HG03025 (cell line): ENCODE data around the gene SPTBN4.
A peak's percentile ranks its signal among the peaks of the same experiment; 100 is the strongest.
"Not testable (repeated sequence)": the region's sequence is repeated elsewhere in the genome, so short reads cannot be mapped to it uniquely, and the experiment has no call there.

Experiments used
- ATAC-seq: cut with Tn5 transposase; IDR thresholded peaks from one replicate; pipeline ENCODE4 v1.9.1; 2021; ENCODE audit warnings: mild to moderate bottlenecking, moderate library complexity; ENCODE audit not compliant: unreplicated experiment, low FRiP score

SPTBN4 gene

GRCh38 chr19:40463587-40464037, 3.2 kb upstream of the SPTBN4 start:
- ATAC-seq, result not testable (repeated sequence)

GRCh38 chr19:40464059-40465024, 2.5 kb upstream of the SPTBN4 start:
- no peak for ATAC-seq

GRCh38 chr19:40465025-40465556, 1.7 kb upstream of the SPTBN4 start:
- no peak for ATAC-seq

- peak; percentile 77 for ATAC-seq
These were observed 1.1 kb upstream of the SPTBN4 start, which contains the start of gene BLVRB for GRCh38 chr19:40465557-40466218. Gene BLVRB (minus strand): TSS chr19:40465745. CDS start chr19:40465688, 57 bp downstream.

- ATAC-seq, result peak; percentile 24
These were observed 399 bp upstream of the SPTBN4 start for GRCh38 chr19:40466219-40466984.

GRCh38 chr19:40469011-40469410, 2.2 kb downstream of the SPTBN4 start:
- ATAC-seq, result no peak

GRCh38 chr19:40471111-40471510, 4.3 kb downstream of the SPTBN4 start:
- no peak for ATAC-seq

- no peak for ATAC-seq
These were observed 5.7 kb downstream of the SPTBN4 start for GRCh38 chr19:40472516-40472915.

GRCh38 chr19:40474737-40475136, 7.9 kb downstream of the SPTBN4 start:
- no peak for ATAC-seq

- ATAC-seq, result not testable (repeated sequence)
These were observed 9.3 kb downstream of the SPTBN4 start for GRCh38 chr19:40475878-40476644.

- ATAC-seq, result no peak
These were observed 19.2 kb downstream of the SPTBN4 start for GRCh38 chr19:40486017-40486416.

GRCh38 chr19:40489882-40490230, 23.1 kb downstream of the SPTBN4 start:
- ATAC-seq, result no peak

GRCh38 chr19:40492274-40492673, 25.5 kb downstream of the SPTBN4 start:
- no peak for ATAC-seq

- ATAC-seq, result no peak
These were observed 27.0 kb downstream of the SPTBN4 start for GRCh38 chr19:40493778-40494177.

- ATAC-seq, result no peak
These were observed 27.5 kb downstream of the SPTBN4 start for GRCh38 chr19:40494191-40494838.

GRCh38 chr19:40497214-40497613, 30.4 kb downstream of the SPTBN4 start:
- no peak for ATAC-seq

GRCh38 chr19:40499320-40499719, 32.5 kb downstream of the SPTBN4 start:
- ATAC-seq, result no peak

- not testable (repeated sequence) for ATAC-seq
These were observed 34.1 kb downstream of the SPTBN4 start for GRCh38 chr19:40500678-40501530.
